GM20000 (cell line): ENCODE measurements around the gene MRPL46.
"Not testable (repeated sequence)": the region's sequence is repeated elsewhere in the genome, so short reads cannot be mapped to it uniquely, and the experiment has no call there.

ENCODE experiments used
- DNase-seq: peaks from one replicate; pipeline ENCODE4 v3.0.0; 2012; ENCODE audit warnings: low spot score
- TF ChIP-seq, protein P1 (sequence below): IDR thresholded peaks from 2 replicates; pipeline ENCODE4 v1.5.1; 2012; ENCODE audit warnings: mild to moderate bottlenecking, control low read depth; ENCODE audit errors: extremely low read depth, missing control alignments

MRPL46 gene

DNA sequence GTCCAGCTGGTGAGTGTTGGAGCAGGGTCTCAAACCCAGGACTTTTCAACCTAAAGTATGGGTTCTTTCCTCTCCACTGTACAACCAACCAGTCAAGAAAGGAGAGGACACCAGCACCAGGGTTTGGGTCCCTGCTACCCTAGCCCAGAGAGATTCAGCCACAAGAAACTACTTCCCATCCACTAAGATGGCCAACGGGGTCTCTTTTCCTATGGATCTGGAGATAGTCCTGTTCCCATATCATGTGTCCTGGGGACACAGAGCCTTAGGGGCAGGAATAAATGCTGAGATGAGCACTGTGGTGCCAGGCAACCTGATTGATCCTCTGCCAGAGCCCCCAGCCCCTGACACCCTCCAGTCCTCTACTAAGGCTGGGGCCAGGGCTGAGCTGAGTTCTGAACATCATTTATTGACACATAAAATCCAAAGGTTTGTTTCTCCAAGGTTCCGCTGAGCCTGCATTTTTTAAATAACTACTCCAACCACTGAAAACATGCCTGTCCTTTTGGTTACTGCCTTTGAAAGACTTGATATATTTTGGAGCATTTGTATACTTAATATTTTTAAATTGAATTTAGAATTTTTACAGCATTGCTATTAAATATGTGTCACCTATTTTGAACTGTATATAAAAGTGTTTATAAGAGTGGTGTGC lies 26.0 kb downstream of the MRPL46 start:
- TF ChIP-seq, protein P1, sequence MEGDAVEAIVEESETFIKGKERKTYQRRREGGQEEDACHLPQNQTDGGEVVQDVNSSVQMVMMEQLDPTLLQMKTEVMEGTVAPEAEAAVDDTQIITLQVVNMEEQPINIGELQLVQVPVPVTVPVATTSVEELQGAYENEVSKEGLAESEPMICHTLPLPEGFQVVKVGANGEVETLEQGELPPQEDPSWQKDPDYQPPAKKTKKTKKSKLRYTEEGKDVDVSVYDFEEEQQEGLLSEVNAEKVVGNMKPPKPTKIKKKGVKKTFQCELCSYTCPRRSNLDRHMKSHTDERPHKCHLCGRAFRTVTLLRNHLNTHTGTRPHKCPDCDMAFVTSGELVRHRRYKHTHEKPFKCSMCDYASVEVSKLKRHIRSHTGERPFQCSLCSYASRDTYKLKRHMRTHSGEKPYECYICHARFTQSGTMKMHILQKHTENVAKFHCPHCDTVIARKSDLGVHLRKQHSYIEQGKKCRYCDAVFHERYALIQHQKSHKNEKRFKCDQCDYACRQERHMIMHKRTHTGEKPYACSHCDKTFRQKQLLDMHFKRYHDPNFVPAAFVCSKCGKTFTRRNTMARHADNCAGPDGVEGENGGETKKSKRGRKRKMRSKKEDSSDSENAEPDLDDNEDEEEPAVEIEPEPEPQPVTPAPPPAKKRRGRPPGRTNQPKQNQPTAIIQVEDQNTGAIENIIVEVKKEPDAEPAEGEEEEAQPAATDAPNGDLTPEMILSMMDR, result no peak
- no peak for DNase-seq

DNA sequence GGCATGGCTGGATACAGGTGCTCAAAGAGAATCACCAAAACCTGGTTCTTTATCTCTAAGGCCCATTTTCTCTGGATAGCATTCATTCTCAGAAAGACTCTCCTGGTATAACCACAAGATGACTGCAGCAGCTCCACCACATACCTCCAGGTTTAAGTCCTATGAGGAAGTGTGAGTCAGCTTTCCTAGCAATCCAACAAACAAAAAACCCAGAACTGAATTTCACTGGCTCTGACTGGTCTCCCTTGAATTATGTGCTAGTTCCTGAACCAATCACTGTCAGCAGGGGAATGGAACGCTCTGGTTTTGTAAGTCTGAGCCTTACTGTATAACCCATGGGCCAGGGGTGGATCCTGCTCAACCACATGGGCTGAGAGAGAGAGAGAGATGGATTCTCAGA lies 27.2 kb downstream of the MRPL46 start:
- TF ChIP-seq, protein P1, result no peak
- no peak for DNase-seq

DNA sequence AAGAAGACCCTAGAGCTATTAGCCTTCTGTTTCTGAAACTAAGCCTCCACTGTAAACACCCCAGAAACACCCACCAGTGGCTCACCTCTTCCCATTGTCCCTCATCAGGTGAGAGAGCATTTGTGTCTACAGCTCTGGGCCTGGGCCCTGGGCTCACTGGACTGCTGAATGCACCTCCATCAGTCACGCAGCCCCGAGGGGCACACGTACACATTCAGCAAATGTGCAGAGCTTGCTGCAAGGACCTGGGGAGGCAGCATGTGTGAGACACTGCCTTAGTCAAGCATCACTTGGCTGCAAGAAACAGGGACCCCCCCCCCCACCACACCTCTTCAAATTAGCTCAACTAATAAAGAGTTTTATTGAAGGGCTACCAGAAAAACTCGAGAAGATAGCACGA lies 29.0 kb downstream of the MRPL46 start:
- TF ChIP-seq, protein P1, result no peak
- no peak for DNase-seq

DNA sequence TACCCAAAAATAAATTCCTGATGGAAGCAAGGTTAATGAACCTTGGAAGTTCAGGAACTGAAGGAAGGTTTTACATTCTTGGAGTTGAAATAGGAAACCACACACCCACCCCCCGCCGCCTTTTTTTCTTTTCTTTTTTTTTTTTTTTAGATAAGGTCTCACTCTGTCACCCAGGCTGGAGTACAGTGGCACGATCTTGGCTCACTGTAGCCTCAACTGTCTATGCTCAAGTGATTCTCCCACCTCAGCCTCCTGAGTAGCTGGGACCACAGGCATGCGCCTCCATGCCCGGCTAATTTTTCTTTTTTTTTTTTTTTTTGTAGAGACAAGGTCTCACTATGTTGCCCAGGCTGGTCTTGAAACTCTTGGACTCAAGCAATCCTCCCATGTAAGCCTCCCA lies 33.1 kb downstream of the MRPL46 start:
- not testable (repeated sequence) for DNase-seq

DNA sequence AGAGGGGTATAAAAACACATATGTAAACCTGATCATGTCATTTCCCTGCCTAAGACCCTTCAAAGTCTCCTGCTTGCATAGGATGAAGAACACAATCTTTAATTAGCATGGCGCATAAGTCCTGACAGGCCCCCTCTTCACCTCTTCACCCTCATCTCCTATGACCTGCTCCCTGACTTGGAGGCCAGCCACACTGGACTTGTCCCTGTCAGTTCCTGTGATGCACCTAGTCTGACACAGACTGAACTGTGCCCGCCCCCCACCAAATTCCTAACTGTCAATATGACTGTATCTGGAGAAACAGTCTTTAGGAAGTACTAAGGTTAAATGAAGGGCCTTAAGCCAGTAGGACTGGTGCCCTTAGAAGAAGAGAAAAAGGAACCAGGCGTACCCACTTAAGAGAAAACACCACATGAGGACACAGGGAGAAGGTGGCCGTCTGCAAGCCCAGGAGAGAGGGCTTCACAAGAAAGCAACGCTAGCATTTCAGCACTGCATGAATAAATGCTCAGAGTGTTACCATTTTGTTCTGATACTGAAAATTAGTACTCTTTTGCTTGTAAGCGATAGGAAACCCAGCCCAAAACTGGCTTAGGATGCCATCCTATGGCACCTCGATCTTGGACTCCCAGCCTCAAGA lies 34.0 kb downstream of the MRPL46 start:
- TF ChIP-seq, protein P1, result no peak
- DNase-seq, result no peak

DNA sequence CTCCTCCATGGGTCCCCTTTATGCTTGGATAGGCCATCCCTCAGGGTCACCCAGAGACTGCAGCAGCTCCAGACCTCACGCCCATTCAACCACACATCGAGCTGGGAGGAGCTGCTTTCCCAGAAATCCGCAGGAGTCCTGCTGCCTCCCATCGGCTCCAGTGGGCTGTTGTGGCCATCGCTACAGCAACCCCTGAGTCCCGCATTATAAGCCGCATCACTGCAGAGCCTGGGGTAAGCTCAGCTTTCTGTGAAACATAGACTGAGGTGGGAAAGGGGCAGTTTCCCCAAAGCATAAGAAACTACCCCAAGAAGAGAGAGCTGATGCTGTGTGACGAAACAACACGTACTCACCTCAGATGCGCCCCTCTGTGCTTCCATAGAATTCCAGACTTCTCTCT lies 35.7 kb downstream of the MRPL46 start:
- DNase-seq, result no peak

DNA sequence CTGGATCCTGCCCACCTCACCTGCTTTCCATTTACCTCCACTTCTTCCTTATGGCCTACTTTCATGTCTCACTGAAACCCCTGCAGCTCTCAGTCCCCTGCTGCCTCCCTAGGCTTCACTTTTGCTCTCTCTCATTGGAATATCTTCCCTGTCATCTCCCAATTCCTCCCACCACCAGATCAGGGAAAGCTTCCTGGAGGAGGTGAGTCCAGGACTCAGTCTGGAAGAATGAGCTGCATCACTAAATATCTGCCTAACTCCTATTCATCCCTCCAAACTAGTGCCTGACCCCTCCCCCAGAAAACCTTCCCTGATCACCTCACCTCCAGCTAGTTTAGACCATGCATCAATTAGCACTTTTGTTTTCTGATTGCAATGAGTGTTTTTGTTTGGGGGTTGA lies 37.1 kb downstream of the MRPL46 start:
- no peak for DNase-seq
- TF ChIP-seq, protein P1, result no peak

More for the DNA sequence above, 35.7 kb downstream of the MRPL46 start:
- TF ChIP-seq, protein P1, result no peak

DNA sequence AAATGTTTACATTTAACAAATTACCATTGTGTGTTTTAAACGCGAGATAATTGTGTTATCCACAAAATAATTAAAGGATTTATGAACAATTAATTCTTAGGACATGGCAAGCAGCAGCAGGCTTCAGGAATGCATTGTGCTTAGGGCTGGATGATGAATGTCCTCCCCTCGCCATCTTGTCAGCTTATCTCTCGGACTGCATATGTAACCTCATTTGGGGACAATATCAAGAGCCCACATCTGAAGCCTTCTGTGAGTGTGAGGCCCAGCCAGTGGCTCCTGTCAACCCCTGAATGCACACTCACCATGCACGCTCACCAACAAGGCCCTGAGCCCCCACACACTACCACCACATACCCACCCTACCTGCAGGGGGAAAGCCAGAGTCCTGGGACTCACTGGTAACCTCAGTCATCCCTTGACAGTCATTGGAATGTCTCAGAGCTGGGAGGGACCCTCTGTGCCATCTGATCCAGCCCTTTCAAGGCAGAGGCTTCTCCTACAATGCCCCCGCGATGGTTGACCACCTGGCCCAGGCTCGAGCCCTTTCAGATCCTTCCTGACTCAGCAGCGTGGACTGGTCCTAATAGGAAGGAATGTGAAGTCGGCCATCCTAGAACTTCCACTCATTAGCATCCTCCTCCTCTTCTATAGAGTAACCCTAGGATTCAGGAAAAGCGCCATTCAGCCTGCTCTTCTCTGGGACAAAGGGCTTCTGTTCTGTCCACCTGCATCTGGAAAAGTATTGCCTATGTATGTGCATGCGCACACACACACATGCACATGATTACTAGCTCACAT lies 38.2 kb downstream of the MRPL46 start:
- TF ChIP-seq, protein P1, result no peak
- no peak for DNase-seq
